ENCODE measurements around the gene PRKCE. TPM values are rescaled to one million over a fixed set of nuclear protein-coding genes. Genes with fewer than 3 reads are reported as not detected.

PRKCE gene
- total RNA-seq, 1 experiment from 2014 or later, result 21.7 TPM

DNA sequence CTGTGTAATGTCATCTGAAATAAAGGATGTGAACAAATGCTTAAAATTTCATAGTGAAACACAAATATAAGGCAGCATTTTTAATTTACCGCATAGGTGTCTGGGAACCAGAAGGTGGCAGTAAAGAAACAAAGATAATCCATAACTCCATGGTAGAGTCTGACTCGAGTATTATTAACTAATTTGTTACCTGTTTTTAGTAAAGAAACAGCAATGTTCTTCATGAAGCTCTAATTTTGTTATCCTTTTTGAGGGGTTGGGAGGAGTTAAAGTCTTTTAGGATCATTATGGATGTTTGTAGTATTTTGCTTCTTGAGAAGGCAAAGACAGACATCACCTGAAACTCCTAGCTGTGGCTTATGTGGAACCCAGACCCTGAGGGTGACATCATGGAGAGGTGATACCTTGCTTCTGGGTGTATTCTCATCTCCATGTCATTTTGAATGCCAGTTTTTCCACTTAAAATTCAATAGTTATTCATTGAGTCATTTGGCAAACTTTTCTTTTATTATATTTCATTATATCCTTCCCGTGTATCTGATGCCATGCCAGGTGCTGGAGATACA lies 359.5 kb downstream of the PRKCE start:
- peak in 1 of 2 experiments; percentile 62 for DNase-seq
- ChIA-PET CTCF (interaction anchor here (0.5 to 1.0 kb wide), 6 partner anchors 52 to 974 kb away, joined by 3 to 12 read pairs (median 4); no protein-coding TSS in a partner anchor), POLR2A (ENCODE audit: unreplicated experiment) (no interaction called here)
- Histone ChIP-seq H2AFZ (no peak overlapping the region), H4K20me1 (ENCODE audit: insufficient read depth) (no peaks in the 10 kb centered on the region), H3K4me3 (no peak overlapping the region), H3K27ac (no peak overlapping the region), H3K9me3 (ENCODE audit: insufficient read depth, low read depth) (no peaks in the 10 kb centered on the region), H3K4me1 (replicated peaks; ENCODE audit: insufficient read depth) (peaks cover 18% of the 10 kb centered on the region), H3F3A (ENCODE audit: insufficient read depth, low read depth) (peaks cover 9% of the 10 kb centered on the region; the same call in 1 of the 2 replicates), H3K79me2 (ENCODE audit: low read depth) (no peaks in the 10 kb centered on the region), H3K36me3 (ENCODE audit: low read depth) (peaks cover 5% of the 10 kb centered on the region; the same call in 1 of the 2 replicates), H3K4me2 (no peak overlapping the region), H3K27me3 (ENCODE audit: insufficient read depth, low read depth) (no peaks in the 10 kb centered on the region), H3K9me2 (ENCODE audit: insufficient read depth) (no peaks in the 10 kb centered on the region)
- no TSS peak for BruUV-seq (replicated peaks)
- no peak for TF ChIP-seq EZH2 (IDR thresholded peaks at IDR 0.05; ENCODE audit: low read depth)
- TF ChIP-seq, protein P1, sequence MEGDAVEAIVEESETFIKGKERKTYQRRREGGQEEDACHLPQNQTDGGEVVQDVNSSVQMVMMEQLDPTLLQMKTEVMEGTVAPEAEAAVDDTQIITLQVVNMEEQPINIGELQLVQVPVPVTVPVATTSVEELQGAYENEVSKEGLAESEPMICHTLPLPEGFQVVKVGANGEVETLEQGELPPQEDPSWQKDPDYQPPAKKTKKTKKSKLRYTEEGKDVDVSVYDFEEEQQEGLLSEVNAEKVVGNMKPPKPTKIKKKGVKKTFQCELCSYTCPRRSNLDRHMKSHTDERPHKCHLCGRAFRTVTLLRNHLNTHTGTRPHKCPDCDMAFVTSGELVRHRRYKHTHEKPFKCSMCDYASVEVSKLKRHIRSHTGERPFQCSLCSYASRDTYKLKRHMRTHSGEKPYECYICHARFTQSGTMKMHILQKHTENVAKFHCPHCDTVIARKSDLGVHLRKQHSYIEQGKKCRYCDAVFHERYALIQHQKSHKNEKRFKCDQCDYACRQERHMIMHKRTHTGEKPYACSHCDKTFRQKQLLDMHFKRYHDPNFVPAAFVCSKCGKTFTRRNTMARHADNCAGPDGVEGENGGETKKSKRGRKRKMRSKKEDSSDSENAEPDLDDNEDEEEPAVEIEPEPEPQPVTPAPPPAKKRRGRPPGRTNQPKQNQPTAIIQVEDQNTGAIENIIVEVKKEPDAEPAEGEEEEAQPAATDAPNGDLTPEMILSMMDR (conservative IDR thresholded peaks at IDR 0.05), result peak; percentile 95
- intact Hi-C loops (cut with micrococcal nuclease; ENCODE audit: unreplicated experiment), result loop anchor here (1.0 to 5.0 kb wide), 6 partner anchors 51 to 878 kb away; no protein-coding TSS in a partner anchor

DNA sequence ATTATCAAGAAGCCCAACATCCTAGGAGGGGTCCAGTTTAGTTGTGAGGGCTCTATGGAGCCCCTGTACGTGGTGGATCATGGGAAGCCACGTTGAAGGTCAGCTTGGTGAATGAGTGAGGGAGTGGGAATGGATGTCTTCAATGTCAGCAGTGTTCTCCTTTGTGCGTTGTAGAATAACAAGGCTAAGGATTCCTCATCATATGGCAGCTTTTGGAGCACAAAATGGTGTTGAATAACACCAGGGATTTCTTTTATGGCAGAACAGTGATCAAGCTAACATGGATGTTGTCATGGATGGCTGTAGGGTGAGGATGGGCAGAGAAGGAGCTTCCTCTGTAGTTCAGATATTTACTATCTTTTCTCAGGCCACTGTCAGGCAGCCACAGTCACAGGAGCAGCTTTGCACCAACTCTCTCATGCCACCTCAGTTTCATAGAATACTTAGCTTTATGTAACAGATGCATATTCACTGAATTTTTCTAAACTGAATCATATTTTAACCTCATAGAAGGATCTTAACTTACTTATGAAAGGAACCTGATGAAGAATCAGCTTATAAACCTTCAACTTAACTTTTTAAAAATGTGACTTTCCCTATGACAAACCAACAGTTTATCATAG lies 361.3 kb downstream of the PRKCE start:
- TF ChIP-seq, protein P1 (conservative IDR thresholded peaks at IDR 0.05), result no peak
- TF ChIP-seq EZH2 (IDR thresholded peaks at IDR 0.05; ENCODE audit: low read depth), result no peak
- no peak overlapping the region for H3K4me3 ChIP-seq
- no peaks in the 10 kb centered on the region for H4K20me1 ChIP-seq (ENCODE audit: insufficient read depth)
- no peak overlapping the region for H2AFZ ChIP-seq
- intact Hi-C loops (cut with micrococcal nuclease; ENCODE audit: unreplicated experiment), result loop anchor here (5.0 kb wide), 1 partner anchor 50 kb away; no protein-coding TSS in a partner anchor
- H3K36me3 ChIP-seq (ENCODE audit: low read depth), result peaks cover 5% of the 10 kb centered on the region; the same call in 1 of the 2 replicates
- H3K9me3 ChIP-seq (ENCODE audit: insufficient read depth, low read depth), result no peaks in the 10 kb centered on the region
- peaks cover 15% of the 10 kb centered on the region for H3K4me1 ChIP-seq (replicated peaks; ENCODE audit: insufficient read depth)
- peaks cover 9% of the 10 kb centered on the region; the same call in 1 of the 2 replicates for H3F3A ChIP-seq (ENCODE audit: insufficient read depth, low read depth)
- BruUV-seq (replicated peaks), result no TSS peak
- ChIA-PET CTCF (interaction anchor here (0.6 to 0.7 kb wide), 2 partner anchors 158 to 350 kb away, joined by 3 read pairs; no protein-coding TSS in a partner anchor), POLR2A (ENCODE audit: unreplicated experiment) (interaction anchor here (0.6 kb wide), 1 partner anchor 151 kb away, joined by 4 read pairs; no protein-coding TSS in a partner anchor)
- H3K27me3 ChIP-seq (ENCODE audit: insufficient read depth, low read depth), result no peaks in the 10 kb centered on the region
- H3K4me2 ChIP-seq, result no peak overlapping the region
- DNase-seq, result no peak
- H3K27ac ChIP-seq, result no peak overlapping the region
- no peaks in the 10 kb centered on the region for H3K9me2 ChIP-seq (ENCODE audit: insufficient read depth)
- no peaks in the 10 kb centered on the region for H3K79me2 ChIP-seq (ENCODE audit: low read depth)

DNA sequence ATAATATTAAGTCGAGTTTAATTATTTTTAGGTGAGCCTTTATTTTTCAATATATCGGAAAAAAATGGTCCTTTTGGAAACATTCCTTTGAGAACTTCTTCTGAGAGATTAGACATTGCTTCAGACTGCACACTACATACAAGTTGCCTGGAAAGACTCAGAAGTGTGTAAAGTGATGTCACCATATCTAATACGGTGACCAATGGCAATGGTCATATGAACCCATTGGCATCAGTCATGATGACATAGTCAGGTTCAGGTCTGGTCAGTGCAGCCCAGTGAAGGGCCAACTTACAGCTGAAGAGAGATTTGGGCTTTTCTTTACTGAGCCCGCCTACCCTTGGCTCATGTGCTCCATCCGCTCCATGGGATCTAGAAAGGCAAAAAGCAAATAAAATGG lies 362.3 kb downstream of the PRKCE start:
- intact Hi-C loops (cut with micrococcal nuclease; ENCODE audit: unreplicated experiment), result loop anchor here (5.0 kb wide), 1 partner anchor 49 kb away; no protein-coding TSS in a partner anchor

More for the DNA sequence above, 362.3 kb downstream of the PRKCE start:
- TF ChIP-seq, protein P1 (conservative IDR thresholded peaks at IDR 0.05), result no peak
- TF ChIP-seq EZH2 (IDR thresholded peaks at IDR 0.05; ENCODE audit: low read depth), result no peak
- ChIA-PET POLR2A (ENCODE audit: unreplicated experiment) (interaction anchor here (0.6 kb wide), 1 partner anchor 150 kb away, joined by 4 read pairs; no protein-coding TSS in a partner anchor), CTCF (no interaction called here)
- Histone ChIP-seq H3K9me2 (ENCODE audit: insufficient read depth) (no peaks in the 10 kb centered on the region), H4K20me1 (ENCODE audit: insufficient read depth) (no peaks in the 10 kb centered on the region), H3F3A (ENCODE audit: insufficient read depth, low read depth) (no peaks in the 10 kb centered on the region), H3K27ac (no peak overlapping the region), H3K27me3 (ENCODE audit: insufficient read depth, low read depth) (no peaks in the 10 kb centered on the region), H3K4me3 (no peak overlapping the region), H3K79me2 (ENCODE audit: low read depth) (no peaks in the 10 kb centered on the region), H3K4me1 (replicated peaks; ENCODE audit: insufficient read depth) (peaks cover 5% of the 10 kb centered on the region), H3K36me3 (ENCODE audit: low read depth) (peaks cover 5% of the 10 kb centered on the region; the same call in 1 of the 2 replicates), H3K9me3 (ENCODE audit: insufficient read depth, low read depth) (no peaks in the 10 kb centered on the region), H2AFZ (no peak overlapping the region), H3K4me2 (no peak overlapping the region)
- BruUV-seq (replicated peaks), result no TSS peak
- no peak for DNase-seq
